NCI-H1694 treated with DMSO at 0.1 percent for 48 hours (cell line): Measurements from ENCODE around the gene SULF2.

Experiments
- DNase-seq: peaks from one replicate; lab custom pipeline; 2025; lab: John Stamatoyannopoulos, UW

SULF2 gene

GRCh38 chr20:47784599-47785310, 526 bp downstream of the SULF2 start:
- peak; percentile 53 for DNase-seq

- DNase-seq: peak; percentile 56
Observed at GRCh38 chr20:47783828-47784598, 1.3 kb downstream of the SULF2 start.

GRCh38 chr20:47782920-47783552, 2.2 kb downstream of the SULF2 start:
- DNase-seq: no peak

GRCh38 chr20:47782076-47782475, 3.2 kb downstream of the SULF2 start:
- no peak for DNase-seq

- peak; percentile 57 for DNase-seq
Observed at GRCh38 chr20:47781632-47782031, 3.6 kb downstream of the SULF2 start.

- DNase-seq: no peak
Observed at GRCh38 chr20:47780720-47781389, 4.4 kb downstream of the SULF2 start.

GRCh38 chr20:47778398-47779354, 6.6 kb downstream of the SULF2 start:
- DNase-seq: no peak

- no peak for DNase-seq
Observed at GRCh38 chr20:47777220-47777619, 8.1 kb downstream of the SULF2 start.

GRCh38 chr20:47776639-47777038, 8.6 kb downstream of the SULF2 start:
- no peak for DNase-seq

- no peak for DNase-seq
Observed at GRCh38 chr20:47775841-47776240, 9.4 kb downstream of the SULF2 start.

- DNase-seq: no peak
Observed at GRCh38 chr20:47775039-47775438, 10.2 kb downstream of the SULF2 start.

- DNase-seq: no peak
Observed at GRCh38 chr20:47774131-47774777, 11.0 kb downstream of the SULF2 start.

GRCh38 chr20:47773371-47773786, 11.9 kb downstream of the SULF2 start:
- no peak for DNase-seq

GRCh38 chr20:47770935-47771334, 14.3 kb downstream of the SULF2 start:
- no peak for DNase-seq

GRCh38 chr20:47768016-47768824, 17.1 kb downstream of the SULF2 start:
- no peak for DNase-seq

GRCh38 chr20:47765691-47766594, 19.3 kb downstream of the SULF2 start:
- DNase-seq: no peak

- no peak for DNase-seq
Observed at GRCh38 chr20:47765271-47765670, 20.0 kb downstream of the SULF2 start.

GRCh38 chr20:47764154-47764733, 21.0 kb downstream of the SULF2 start:
- DNase-seq: no peak
